H54 (cell line): ENCODE measurements around the gene ATXN7L3.
"Not testable (repeated sequence)": the region's sequence is repeated elsewhere in the genome, so short reads cannot be mapped to it uniquely, and the experiment has no call there.

Experiments used
- DNase-seq: peaks from one replicate; pipeline ENCODE4 v3.0.0; 2011; ENCODE audit warnings: low spot score, mixed read lengths; ENCODE audit not compliant: insufficient read length
- FAIRE-seq: peaks from 3 replicates; lab custom pipeline; 2011; peaks lifted over from hg19 to GRCh38; lab: Jason Lieb, UNC
- POLR2A ChIP-seq: IDR thresholded peaks from 2 replicates; pipeline ENCODE4 v1.6.1; 2011; ENCODE audit warnings: low read depth, mild to moderate bottlenecking, low read length

The ATXN7L3 gene

GRCh38 chr17:44199553-44200477, at the start of gene ATXN7L3:
TSS of gene ATXN7L3 (minus strand) at chr17:44199884. CDS start at chr17:44198070, 1,814 bp downstream.
- peak; percentile 96 for DNase-seq
- TF ChIP-seq POLR2A, result peak; percentile 47; the same call in 1 of the 2 replicates
- FAIRE-seq, result no peak

- FAIRE-seq, result no peak
- no peak for DNase-seq
- no peak for TF ChIP-seq POLR2A
These were observed 48.4 kb upstream of the ATXN7L3 start for GRCh38 chr17:44247876-44248736.

GRCh38 chr17:44247440-44247841, 47.8 kb upstream of the ATXN7L3 start:
- no peak for FAIRE-seq
- no peak for TF ChIP-seq POLR2A
- DNase-seq, result no peak

- no peak for TF ChIP-seq POLR2A
- FAIRE-seq, result no peak
- no peak for DNase-seq
These were observed 41.5 kb upstream of the ATXN7L3 start for GRCh38 chr17:44241106-44241624.

GRCh38 chr17:44237886-44238285, 38.2 kb upstream of the ATXN7L3 start:
- FAIRE-seq, DNase-seq: not testable (repeated sequence)

GRCh38 chr17:44236444-44236991, 36.8 kb upstream of the ATXN7L3 start:
- FAIRE-seq, result no peak
- no peak for TF ChIP-seq POLR2A

GRCh38 chr17:44235583-44235936, 35.9 kb upstream of the ATXN7L3 start:
- FAIRE-seq, result peak; percentile 70
- peak; percentile 91 for DNase-seq
- TF ChIP-seq POLR2A, result no peak

More at GRCh38 chr17:44236444-44236991, 36.8 kb upstream of the ATXN7L3 start:
- no peak for DNase-seq

GRCh38 chr17:44233582-44233981, 33.9 kb upstream of the ATXN7L3 start:
- no peak for FAIRE-seq
- no peak for DNase-seq

GRCh38 chr17:44232061-44232460, 32.4 kb upstream of the ATXN7L3 start:
- no peak for TF ChIP-seq POLR2A
- FAIRE-seq (no peak), DNase-seq (no peak)

More at GRCh38 chr17:44233582-44233981, 33.9 kb upstream of the ATXN7L3 start:
- TF ChIP-seq POLR2A, result no peak

GRCh38 chr17:44230140-44230539, 30.5 kb upstream of the ATXN7L3 start:
- no peak for FAIRE-seq
- no peak for DNase-seq
- no peak for TF ChIP-seq POLR2A

- no peak for DNase-seq
- FAIRE-seq, result no peak
- no peak for TF ChIP-seq POLR2A
These were observed 29.4 kb upstream of the ATXN7L3 start for GRCh38 chr17:44229090-44229489.

- FAIRE-seq, result peak; percentile 87
- peak; percentile 80 for DNase-seq
- TF ChIP-seq POLR2A, result peak; percentile 5; the same call in 1 of the 2 replicates
These were observed 23.9 kb upstream of the ATXN7L3 start for GRCh38 chr17:44223541-44224071.
